ENCODE data around the gene ACER1.

- TF ChIP-seq CTCF (IDR thresholded peaks at IDR 0.05; ENCODE audit: borderline replicate concordance, extremely low read depth, low read length, poor library complexity, severe bottlenecking) (no peak), EZH2 (IDR thresholded peaks at IDR 0.05; ENCODE audit: borderline replicate concordance, low read depth, low read length, severe bottlenecking) (no peak)
These were observed 65.0 kb downstream of the ACER1 start for GRCh38 chr19:6268382-6268771.

Data from DND-41 (cell line).